HK-2 (cell line): ENCODE results near the gene PDCL2.

Source experiments
- DNase-seq: peaks from one replicate; pipeline ENCODE4 v3.0.0-alpha.2; 2018; ENCODE audit not compliant: unreplicated experiment

Gene PDCL2

GRCh38 chr4:55539658-55540057 lies 52.4 kb downstream of the PDCL2 start:
- DNase-seq: no peak

DNA sequence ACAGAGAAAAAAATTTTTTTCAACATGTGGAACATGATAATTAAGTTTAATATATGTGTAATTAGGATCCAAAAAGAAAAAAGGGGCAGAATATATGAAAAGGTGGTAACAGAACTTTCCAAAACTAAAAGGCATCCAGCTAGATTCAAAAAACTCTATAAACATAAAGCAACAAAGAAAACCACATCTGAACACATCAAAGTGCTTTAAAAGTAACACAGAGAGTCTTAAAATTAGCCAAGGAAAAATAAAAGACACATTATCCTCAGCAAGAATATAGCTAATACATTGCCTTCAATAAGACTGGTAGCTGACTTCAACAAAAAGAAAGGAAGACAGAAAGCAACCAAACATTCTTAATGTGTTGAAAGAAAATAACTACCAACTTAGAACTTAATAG lies 53.5 kb downstream of the PDCL2 start:
- no peak for DNase-seq

DNA sequence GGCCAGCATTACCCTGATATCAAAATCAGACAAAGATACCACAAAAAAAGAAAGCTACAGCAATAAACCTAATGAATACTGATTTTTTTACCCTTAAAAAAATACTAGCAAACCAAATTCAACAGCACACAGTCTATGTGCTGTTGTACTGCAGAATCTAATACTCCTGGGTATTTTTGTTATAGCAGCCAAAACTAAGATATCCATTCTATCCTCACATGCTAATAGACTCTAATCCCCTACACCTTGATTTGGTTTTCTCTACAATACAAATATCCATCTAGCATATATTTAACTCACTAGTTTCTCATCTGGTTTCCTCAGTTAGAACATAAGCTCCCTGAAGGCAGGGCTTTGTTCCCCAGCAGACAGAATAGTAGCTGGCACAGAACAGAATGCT lies 57.7 kb downstream of the PDCL2 start:
- DNase-seq: no peak

DNA sequence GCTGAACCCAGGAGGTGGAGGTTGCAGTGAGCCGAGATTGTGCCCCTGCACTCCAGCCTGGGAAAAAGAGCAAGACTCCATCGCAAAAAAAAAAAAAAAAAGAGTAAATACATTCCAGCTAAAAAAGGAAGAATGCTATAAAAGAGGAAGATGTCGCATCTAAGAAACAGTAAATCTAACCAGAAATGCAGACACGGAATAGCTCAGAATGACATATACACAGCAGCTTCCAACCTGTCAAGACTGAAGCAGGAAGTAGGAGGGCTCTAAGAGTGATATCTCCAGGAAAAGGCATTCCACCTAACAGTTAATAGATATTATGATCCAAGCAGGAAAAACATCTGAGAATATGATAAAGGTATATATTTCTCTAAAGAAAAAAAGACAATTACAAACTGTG lies 61.4 kb downstream of the PDCL2 start:
- no peak for DNase-seq

- no peak for DNase-seq
Observed at GRCh38 chr4:55530167-55530566, 61.9 kb downstream of the PDCL2 start.

DNA sequence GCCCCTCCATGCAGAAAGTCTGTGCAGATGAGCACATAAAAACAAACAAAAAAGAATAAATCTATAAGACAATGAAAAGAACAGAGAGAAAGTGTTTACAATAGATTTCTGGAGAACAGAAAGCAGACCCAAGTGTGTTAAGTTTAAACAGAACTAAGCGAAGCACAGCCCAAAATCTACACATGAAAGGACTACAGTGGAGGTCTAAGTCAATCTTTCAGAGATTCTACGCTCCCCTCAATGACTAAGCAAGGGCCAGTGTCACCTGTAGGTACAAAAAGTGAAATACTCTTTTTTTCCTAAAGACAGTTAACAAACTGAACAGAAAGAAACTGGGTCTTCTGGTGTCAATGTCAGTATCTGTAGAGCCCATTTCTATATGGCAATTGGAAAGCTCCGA lies 63.6 kb downstream of the PDCL2 start:
- DNase-seq: no peak

DNA sequence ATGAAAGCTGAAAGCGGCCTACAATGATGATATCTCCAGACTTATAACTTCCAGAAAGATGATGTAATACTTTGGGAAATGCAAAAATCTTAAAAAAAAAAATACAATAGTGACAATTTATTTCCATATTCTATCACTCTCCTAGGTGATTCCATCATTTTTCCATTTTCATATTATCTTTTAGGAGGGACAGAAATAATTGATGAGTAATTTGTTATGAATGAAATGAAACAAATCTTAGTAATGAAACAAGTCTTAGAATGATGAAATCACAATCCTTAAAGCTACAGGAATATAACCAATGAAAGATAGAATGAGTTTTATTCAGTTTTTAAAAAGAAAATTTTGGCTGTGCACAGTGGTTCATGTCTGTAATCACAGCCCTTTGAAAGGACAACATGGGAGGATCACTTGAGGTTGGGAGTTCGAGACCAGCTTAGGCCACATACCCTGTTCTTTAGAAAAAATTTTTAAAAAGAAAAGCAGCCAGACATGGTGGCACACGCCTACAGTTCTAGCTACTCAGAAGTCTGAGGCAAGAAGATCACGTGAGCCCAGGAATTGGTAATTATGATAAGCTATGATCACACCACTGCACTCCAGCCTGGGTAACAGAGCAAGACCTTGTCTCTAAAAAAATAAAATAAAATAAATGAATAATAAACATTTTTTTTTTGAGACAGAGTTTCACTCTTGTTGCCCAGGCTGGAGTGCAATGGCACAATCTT lies 67.0 kb downstream of the PDCL2 start:
- no peak for DNase-seq

- no peak for DNase-seq
Observed at GRCh38 chr4:55518442-55518841, 73.6 kb downstream of the PDCL2 start.

- no peak for DNase-seq
Observed at GRCh38 chr4:55517526-55518229, 74.4 kb downstream of the PDCL2 start.

- no peak for DNase-seq
Observed at GRCh38 chr4:55512922-55513571, 79.0 kb downstream of the PDCL2 start.

- no peak for DNase-seq
Observed at GRCh38 chr4:55512077-55512476, 80.0 kb downstream of the PDCL2 start.

DNA sequence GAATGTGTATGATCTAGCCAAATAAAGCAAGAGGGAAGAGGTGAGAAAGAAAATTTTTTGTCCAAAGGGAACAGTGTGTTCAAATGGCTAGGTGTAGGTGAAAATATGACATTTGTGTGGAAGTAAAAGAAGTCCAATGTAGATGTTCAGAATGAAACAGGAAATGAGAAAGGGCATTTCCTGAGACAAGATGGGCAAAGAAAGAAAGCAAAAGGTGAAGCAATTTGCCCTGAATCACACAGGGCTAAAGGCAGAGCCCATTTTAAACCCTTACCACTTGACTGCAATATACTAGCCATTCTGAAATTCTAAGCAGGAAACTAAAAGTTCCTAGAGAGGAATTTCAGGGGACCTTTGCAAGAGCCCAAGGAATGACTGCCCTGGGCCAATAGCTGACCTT lies 81.4 kb downstream of the PDCL2 start:
- no peak for DNase-seq

- no peak for DNase-seq
Observed at GRCh38 chr4:55509266-55509665, 82.8 kb downstream of the PDCL2 start.

DNA sequence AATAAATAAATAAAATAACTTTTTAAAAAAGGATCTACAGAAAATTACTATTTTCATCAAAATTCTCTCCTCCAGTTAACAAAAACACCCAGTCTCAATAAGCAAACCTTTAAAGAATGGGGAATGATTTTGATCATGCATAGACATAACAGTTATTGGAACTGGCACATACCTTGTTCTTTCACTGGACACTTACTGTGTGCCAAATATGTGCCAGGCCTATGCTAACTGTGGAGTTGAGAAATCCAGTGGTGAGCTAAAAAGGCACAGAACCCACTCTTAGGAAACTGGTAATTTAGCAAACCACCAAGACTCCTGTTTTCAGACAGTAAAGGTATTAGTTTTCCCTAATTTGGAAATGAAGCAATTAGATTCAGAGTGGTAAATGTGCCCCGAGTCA lies 84.4 kb downstream of the PDCL2 start:
- DNase-seq: no peak
